GM12878 (cell line): ENCODE data around the gene CPEB1. TPM values are rescaled to one million over a fixed set of nuclear protein-coding genes. Genes with fewer than 3 reads are reported as not detected.

Experiments used
- ATAC-seq: fragments of 200-7000 bp; cut with Tn5 transposase; 3 replicates; pipeline ENCODE4 v1.9.1; 2020; ENCODE audit warnings: mild to moderate bottlenecking, moderate library complexity
- BruUV-seq: library from RNA; stranded (reverse); fragments of 400-500 nt; replicated peaks from 2 replicates; lab custom pipeline; 2021; lab: Mats Ljungman, UMichigan
- CTCF ChIA-PET: fragments of 300-600 bp; sonication (Branson Sonifier 250); formaldehyde crosslinking; extraction: SDS; loops from one replicate; lab custom pipeline; 2021; ENCODE audit warnings: inconsistent platforms; lab: Yijun Ruan, JAX
- POLR2A ChIA-PET: fragments of 350-600 bp; formaldehyde crosslinking; extraction: SDS; loops from one replicate; lab custom pipeline; 2021; ENCODE audit warnings: inconsistent platforms; lab: Charles Lee
- RAD21 ChIA-PET: fragments of 300-600 bp; sonication (Branson Sonifier 250); formaldehyde crosslinking; loops from one replicate; lab custom pipeline; 2023; ENCODE audit warnings: antibody characterized with exemption; ENCODE audit not compliant: unreplicated experiment; lab: Charles Lee
- SMC1A ChIA-PET: fragments of 300-600 bp; sonication (Branson Sonifier 250); formaldehyde crosslinking; loops from one replicate; lab custom pipeline; 2023; ENCODE audit not compliant: unreplicated experiment, uncharacterized antibody; lab: Charles Lee
- DNase-seq: peaks from one replicate; pipeline ENCODE4 v3.0.0-alpha.2; 2011; ENCODE audit warnings: low read depth, low spot score
- FAIRE-seq: peaks from 3 replicates; lab custom pipeline; 2011; peaks lifted over from hg19 to GRCh38; lab: Jason Lieb, UNC
- H2AFZ ChIP-seq: 2 replicates; pipeline ENCODE4 v1.6.0; 2011; ENCODE audit warnings: low read depth, low read length, control low read depth; ENCODE audit not compliant: control insufficient read depth
- H3K27ac ChIP-seq: 2 replicates; pipeline ENCODE4 v1.5.1; 2011; ENCODE audit warnings: control low read depth; ENCODE audit not compliant: control insufficient read depth, insufficient read depth
- H3K27me3 ChIP-seq, 2 experiments: replicated peaks in 1 of 2; 2 replicates each; pipeline versions ENCODE4 v1.6.0 to v1.6.1; 2011; ENCODE audit warnings: low read length in 1 of 2; ENCODE audit not compliant: control insufficient read depth in 2 of 2, insufficient read depth in 2 of 2
- H3K36me3 ChIP-seq, 2 experiments: 2 replicates each; pipeline ENCODE4 v1.5.1; 2011; ENCODE audit warnings: low read length in 1 of 2; ENCODE audit not compliant: control insufficient read depth in 2 of 2, insufficient read depth in 2 of 2
- H3K4me1 ChIP-seq: 2 replicates; pipeline ENCODE4 v1.6.1; 2011; ENCODE audit warnings: mild to moderate bottlenecking, low read length, moderate library complexity, mixed read lengths; ENCODE audit not compliant: control insufficient read depth, insufficient read depth
- H3K4me2 ChIP-seq: 2 replicates; pipeline ENCODE4 v1.6.0; 2011; ENCODE audit warnings: control low read depth; ENCODE audit not compliant: control insufficient read depth, insufficient read depth
- H3K4me3 ChIP-seq: fragments of 200-600 bp; sonication (generic); 2 replicates; pipeline ENCODE4 v1.5.1; 2016
- H3K79me2 ChIP-seq: 2 replicates; pipeline ENCODE4 v1.6.0; 2011; ENCODE audit warnings: low read length; ENCODE audit not compliant: control insufficient read depth, insufficient read depth
- H3K9ac ChIP-seq: 2 replicates; pipeline ENCODE4 v1.8.0; 2011; ENCODE audit warnings: low read length, control low read depth, mixed read lengths; ENCODE audit not compliant: control insufficient read depth, insufficient read depth
- H3K9me3 ChIP-seq: replicated peaks from 3 replicates; pipeline ENCODE4 v1.5.1; 2011; ENCODE audit warnings: mild to moderate bottlenecking, low read length; ENCODE audit not compliant: control insufficient read depth, insufficient read depth
- H4K20me1 ChIP-seq: 2 replicates; pipeline ENCODE4 v1.6.0; 2011; ENCODE audit not compliant: control insufficient read depth, insufficient read depth
- BHLHE40 ChIP-seq, 2 experiments: fragments of 450-650 bp in 1 of 2; IDR thresholded peaks; 2 replicates each; pipeline ENCODE4 v1.6.1; 2011 to 2017; ENCODE audit warnings: low read depth in 2 of 2, borderline replicate concordance in 1 of 2, improper control_type of control experiment in 1 of 2, low read length in 1 of 2, mild to moderate bottlenecking in 1 of 2
- TCF7 ChIP-seq: IDR thresholded peaks from 2 replicates; pipeline ENCODE4 v1.6.1; 2014; ENCODE audit warnings: antibody characterized with exemption, borderline replicate concordance
- WGBS: methylation state at CpG from one replicate; pipeline ENCODE4 v1.1.6; 2016; ENCODE audit warnings: low lambda C conversion rate; ENCODE audit not compliant: insufficient replicate concordance, insufficient coverage; ENCODE audit errors: missing lambda C conversion rate; 5-methylcytosine and 5-hydroxymethylcytosine counted together
- in situ Hi-C: fragments of 300-500 bp; cut with MboI; formaldehyde crosslinking; loops from 9 replicates; pipeline ENCODE4 v1.14.3; 2018; ENCODE audit warnings: mixed read lengths
- intact Hi-C: fragments of 100-400 bp; cut with micrococcal nuclease; formaldehyde crosslinking; loops from one replicate; pipeline ENCODE4 v1.14.2; 2022; ENCODE audit not compliant: unreplicated experiment
- polyA plus RNA-seq, 11 experiments: library from polyadenylated mRNA; depleted of rRNA in 4 of 11; unstranded in 6 of 11; stranded (reverse) in 5 of 11; fragments of >200 nt; fragmentation: Nextera tagmentation in 4 of 11; fragmentation: Illumina TruSeq in 1 of 11; extraction: Ambion mirVana in 4 of 11; extraction: Trizol in 1 of 11; gene quantifications; 1 replicate in 1 of 11; 2 replicates in 10 of 11; pipeline versions ENCODE4 v1.2.1 to v1.2.3, GENCODE V29; 2011 to 2016; ENCODE audit warnings: inconsistent platforms in 2 of 11, missing spikeins in 2 of 11, low read depth in 1 of 11
- total RNA-seq, 4 experiments: library from RNA; depleted of rRNA in 3 of 4; stranded (reverse); fragments of >200 nt in 3 of 4; fragmentation: Illumina TruSeq in 1 of 4; extraction: Trizol in 1 of 4; gene quantifications; 2 replicates each; pipeline versions ENCODE4 v1.2.1 to v1.2.3, GENCODE V29; 2013 to 2021
- TF ChIP-seq, protein P1 (sequence below): fragments of 450-650 bp; IDR thresholded peaks from 2 replicates; pipeline ENCODE4 v1.6.1; 2018; ENCODE audit warnings: mild to moderate bottlenecking, low read depth, moderate library complexity; ENCODE audit not compliant: partially characterized antibody

Gene CPEB1
- total and polyA plus RNA-seq, 10 of the 15 experiments (the other 5 are each of a cell fraction or from before 2014, with no cell fraction given) = 0.05 to 1.1 (median 0.46) TPM

DNA sequence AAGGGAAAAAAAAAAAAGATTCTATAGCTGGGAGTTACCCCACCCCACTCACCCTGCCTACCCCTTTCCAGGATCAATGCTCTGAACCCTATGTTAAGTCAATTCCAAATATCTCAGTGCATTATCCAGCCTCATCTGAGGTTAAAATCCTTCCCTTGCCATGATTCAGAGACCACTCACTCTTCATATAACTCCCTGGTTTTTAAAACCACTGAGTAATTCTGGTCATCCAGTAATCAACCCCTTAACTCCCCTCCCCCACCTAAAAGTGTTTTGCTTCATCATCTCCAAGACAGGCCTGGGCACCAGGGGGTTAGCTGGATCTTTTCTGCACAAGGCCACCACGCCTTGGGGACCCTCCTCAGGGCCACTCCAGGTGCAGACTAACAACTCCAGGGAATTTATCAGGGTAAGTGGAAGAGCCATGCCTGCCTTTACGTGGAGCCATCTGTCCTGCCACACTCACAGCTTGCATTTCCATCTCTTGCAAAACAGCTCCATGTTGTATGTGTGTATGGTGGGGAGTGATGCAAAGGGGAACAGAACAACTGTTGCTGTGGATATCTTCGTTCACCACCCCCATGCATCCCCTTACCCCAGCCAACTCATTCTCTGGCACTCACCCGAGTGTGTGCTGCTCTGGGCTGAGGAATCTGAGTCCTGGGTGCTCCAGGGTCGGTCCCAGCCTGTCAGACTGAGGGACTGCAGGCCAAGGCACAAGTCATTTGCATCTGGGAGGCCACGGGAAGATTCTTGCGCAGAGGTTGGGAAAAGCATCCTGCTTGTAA is 76.2 kb downstream of the CPEB1 start:
- no peaks in the 10 kb centered on the region for H3K9me3 ChIP-seq
- H3K36me3 ChIP-seq = no peaks in the 10 kb centered on the region
- CTCF ChIA-PET = no interaction called here
- RAD21 ChIA-PET = no interaction called here
- ATAC-seq (no peak), DNase-seq (no peak), FAIRE-seq (no peak)
- SMC1A ChIA-PET = interaction anchor here (0.7 to 0.8 kb wide), 2 partner anchors 290 to 538 kb away, joined by 3 read pairs; no protein-coding TSS in a partner anchor
- H3K79me2 ChIP-seq = no peaks in the 10 kb centered on the region
- in situ Hi-C loops = no loop called here
- no peak overlapping the region for H3K4me2 ChIP-seq
- H3K4me3 ChIP-seq = no peak overlapping the region
- intact Hi-C loops = no loop called here
- no peaks in the 10 kb centered on the region for H4K20me1 ChIP-seq
- WGBS = 17% methylated on average over 7 of the region's 7 CpGs
- no peak overlapping the region for H2AFZ ChIP-seq
- TF ChIP-seq TCF7 = no peak
- TF ChIP-seq BHLHE40 (IDR thresholded peaks at IDR 0.05; ENCODE audit: borderline replicate concordance in 1 of 2, low read depth in 2 of 2, low read length in 1 of 2) = no peak
- TF ChIP-seq, protein P1, sequence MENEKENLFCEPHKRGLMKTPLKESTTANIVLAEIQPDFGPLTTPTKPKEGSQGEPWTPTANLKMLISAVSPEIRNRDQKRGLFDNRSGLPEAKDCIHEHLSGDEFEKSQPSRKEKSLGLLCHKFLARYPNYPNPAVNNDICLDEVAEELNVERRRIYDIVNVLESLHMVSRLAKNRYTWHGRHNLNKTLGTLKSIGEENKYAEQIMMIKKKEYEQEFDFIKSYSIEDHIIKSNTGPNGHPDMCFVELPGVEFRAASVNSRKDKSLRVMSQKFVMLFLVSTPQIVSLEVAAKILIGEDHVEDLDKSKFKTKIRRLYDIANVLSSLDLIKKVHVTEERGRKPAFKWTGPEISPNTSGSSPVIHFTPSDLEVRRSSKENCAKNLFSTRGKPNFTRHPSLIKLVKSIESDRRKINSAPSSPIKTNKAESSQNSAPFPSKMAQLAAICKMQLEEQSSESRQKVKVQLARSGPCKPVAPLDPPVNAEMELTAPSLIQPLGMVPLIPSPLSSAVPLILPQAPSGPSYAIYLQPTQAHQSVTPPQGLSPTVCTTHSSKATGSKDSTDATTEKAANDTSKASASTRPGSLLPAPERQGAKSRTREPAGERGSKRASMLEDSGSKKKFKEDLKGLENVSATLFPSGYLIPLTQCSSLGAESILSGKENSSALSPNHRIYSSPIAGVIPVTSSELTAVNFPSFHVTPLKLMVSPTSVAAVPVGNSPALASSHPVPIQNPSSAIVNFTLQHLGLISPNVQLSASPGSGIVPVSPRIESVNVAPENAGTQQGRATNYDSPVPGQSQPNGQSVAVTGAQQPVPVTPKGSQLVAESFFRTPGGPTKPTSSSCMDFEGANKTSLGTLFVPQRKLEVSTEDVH = no peak
- H3K27ac ChIP-seq = no peak overlapping the region
- H3K9ac ChIP-seq = no peak overlapping the region
- POLR2A ChIA-PET = no interaction called here
- peaks cover 5 to 12% of the 10 kb centered on the region in 2 experiments; a peak in 3 of 4 replicates for H3K27me3 ChIP-seq
- BruUV-seq = no TSS peak
- no peaks in the 10 kb centered on the region for H3K4me1 ChIP-seq
